Fibroblast of upper back skin (primary cell): Measurements from ENCODE around the gene FAM184B.

Experiments
- DNase-seq: peaks from one replicate; pipeline ENCODE4 v3.0.0-alpha.2; 2013

Gene FAM184B

DNA sequence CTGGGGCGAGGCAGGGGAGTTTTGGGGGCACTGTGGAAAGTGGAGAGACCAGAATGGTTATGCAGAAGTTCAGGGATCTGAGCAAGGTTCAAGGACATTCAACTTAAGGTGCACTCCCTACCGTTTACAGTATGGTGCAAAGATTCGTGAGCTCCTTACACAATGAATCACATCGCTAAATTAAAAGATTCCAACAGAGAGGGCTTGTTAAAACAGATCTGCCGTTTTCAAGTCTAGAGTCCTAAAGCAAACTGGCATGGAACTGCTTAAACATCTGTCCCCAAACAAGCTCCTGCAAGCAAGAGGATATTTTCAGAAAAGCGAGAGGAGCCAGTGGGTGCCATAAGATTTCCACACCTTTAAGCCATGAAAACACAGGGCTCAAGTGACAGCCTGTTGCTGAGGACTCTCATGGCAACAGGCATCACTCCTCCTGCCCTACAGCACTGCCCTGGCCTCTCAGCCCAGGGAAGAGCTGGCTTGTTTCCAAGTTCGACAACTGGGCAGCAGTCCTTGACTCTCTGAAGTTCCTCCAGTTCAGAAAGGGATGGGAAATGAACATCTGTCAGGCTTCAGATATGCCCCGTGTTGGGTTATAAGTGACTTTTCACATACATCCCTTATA is 10.0 kb downstream of the FAM184B start:
- DNase-seq: no peak

DNA sequence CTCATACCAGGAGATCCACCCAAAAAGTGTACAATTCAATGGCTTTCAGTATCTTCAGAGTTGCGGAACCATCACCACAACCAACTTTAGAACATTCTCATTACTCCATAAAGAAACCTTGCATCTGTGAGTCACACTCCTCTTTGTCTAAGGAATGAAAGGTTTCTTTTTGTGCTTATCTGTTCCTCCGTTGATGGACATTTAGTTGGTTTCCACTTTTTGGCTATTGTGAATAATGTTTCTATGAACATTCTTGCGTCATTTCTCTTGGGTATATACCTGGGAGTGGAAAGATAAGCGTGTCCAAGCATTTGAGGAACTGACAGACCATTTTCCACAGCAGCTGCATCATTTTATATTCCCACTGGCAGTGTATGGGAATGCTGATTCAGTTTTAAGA is 10.6 kb downstream of the FAM184B start:
- no peak for DNase-seq

- DNase-seq: no peak
Observed at GRCh38 chr4:17769406-17770174, 11.8 kb downstream of the FAM184B start.

DNA sequence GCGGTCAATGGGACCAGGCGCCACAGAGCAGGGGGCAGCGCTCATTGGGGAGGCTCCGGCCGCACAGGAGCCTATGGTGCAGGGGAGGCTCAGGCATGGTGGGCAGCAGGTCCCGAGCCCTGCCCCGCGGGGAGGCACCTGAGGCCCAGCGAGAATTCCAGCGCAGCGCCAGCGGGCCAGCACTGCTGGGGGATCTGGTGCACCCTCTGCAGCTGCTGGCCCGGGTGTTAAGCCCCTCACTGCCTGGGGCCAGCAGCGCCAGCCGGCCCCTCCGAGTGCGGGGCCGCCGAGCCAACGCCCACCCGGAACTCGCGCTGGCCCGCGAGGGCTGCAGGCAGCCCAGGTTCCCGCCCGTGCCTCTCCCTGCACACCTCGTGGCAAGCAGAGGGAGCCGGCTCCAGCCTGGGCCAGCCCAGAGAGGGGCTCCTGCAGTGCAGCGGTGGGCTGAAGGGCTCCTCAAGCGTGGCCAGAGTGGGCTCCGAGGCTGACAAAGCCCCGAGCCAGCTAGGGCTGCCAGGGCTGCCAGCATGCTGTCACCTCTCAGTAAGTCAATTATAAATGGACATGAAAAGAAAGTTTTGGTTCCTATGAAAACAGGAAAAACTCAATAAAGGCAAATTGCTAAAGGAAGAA is 14.5 kb downstream of the FAM184B start:
- no peak for DNase-seq

- DNase-seq: no peak
Observed at GRCh38 chr4:17765514-17766286, 15.7 kb downstream of the FAM184B start.

- no peak for DNase-seq
Observed at GRCh38 chr4:17763931-17764330, 17.5 kb downstream of the FAM184B start.

- DNase-seq: no peak
Observed at GRCh38 chr4:17763416-17763815, 18.0 kb downstream of the FAM184B start.

- peak; percentile 17 for DNase-seq
Observed at GRCh38 chr4:17762726-17763125, 18.7 kb downstream of the FAM184B start.

GRCh38 chr4:17761062-17761461 is 20.4 kb downstream of the FAM184B start:
- DNase-seq: no peak

DNA sequence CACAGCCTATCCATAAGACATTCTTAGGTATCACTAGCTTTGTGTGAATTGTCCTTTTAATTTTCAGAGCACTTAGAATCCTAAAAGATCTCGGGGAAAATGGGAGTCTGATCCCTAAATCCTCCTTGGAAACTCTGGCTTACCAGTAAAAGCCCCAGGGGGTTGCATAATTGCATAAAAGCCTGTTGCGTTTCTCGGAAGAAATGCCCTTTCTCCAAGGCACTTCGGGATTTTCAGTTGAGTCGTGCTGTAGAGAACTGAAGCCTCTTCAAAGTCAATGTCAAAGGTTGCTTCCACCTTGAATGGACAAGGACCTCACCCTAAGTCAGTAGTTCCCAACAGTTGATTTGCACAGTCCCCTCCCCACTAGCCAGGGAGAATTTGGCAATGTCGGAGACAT is 20.8 kb downstream of the FAM184B start:
- DNase-seq: no peak

- no peak for DNase-seq
Observed at GRCh38 chr4:17758485-17758884, 22.9 kb downstream of the FAM184B start.

DNA sequence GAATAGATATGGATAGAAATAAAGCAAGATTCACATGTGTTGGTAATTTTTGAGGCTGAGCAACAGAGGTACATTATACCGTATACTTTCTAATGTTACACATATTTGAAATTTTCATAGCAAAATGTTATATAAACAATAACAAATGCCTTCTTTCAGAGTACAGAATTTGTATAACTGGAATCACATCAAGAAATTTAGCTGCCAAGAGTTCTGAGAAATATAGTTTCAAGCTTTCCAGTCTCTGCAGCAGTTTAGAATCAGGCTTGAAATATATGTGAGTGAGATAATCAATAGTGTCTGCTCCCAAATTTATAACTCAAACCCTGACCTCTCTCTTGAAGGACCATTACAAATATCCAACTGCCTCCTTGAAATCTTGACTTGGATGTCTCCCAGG is 23.8 kb downstream of the FAM184B start:
- DNase-seq: no peak

DNA sequence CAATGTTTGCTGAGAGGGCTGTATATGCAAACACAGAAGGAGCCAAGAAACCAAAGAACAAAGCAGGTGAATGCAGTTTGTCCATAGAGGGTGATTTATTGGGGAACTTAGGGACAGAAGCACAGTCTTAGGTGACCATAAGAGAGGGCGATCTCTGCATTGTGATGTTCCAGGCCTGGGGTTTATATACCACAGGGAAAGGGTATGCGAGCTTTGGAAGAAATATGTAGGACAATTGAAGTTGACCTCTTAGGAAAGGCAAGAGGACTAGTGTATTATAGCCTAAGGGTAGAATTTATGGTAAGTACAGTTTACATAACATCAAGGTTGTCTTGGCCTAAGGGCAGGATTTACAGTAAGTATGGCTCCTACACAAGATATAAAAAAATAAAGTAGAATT is 27.8 kb downstream of the FAM184B start:
- DNase-seq: no peak

GRCh38 chr4:17740702-17741101 is 40.7 kb downstream of the FAM184B start:
- no peak for DNase-seq

GRCh38 chr4:17736484-17736883 is 44.9 kb downstream of the FAM184B start:
- no peak for DNase-seq

GRCh38 chr4:17726911-17727310 is 54.5 kb downstream of the FAM184B start:
- no peak for DNase-seq

GRCh38 chr4:17723648-17724047 is 57.8 kb downstream of the FAM184B start:
- DNase-seq: no peak

- no peak for DNase-seq
Observed at GRCh38 chr4:17722356-17722700, 59.1 kb downstream of the FAM184B start.

GRCh38 chr4:17721496-17722355 is 59.7 kb downstream of the FAM184B start:
- peak; percentile 90 for DNase-seq

GRCh38 chr4:17719106-17719505 is 62.3 kb downstream of the FAM184B start:
- DNase-seq: no peak

GRCh38 chr4:17718471-17718870 is 63.0 kb downstream of the FAM184B start:
- no peak for DNase-seq

GRCh38 chr4:17717301-17717700 is 64.1 kb downstream of the FAM184B start:
- no peak for DNase-seq

DNA sequence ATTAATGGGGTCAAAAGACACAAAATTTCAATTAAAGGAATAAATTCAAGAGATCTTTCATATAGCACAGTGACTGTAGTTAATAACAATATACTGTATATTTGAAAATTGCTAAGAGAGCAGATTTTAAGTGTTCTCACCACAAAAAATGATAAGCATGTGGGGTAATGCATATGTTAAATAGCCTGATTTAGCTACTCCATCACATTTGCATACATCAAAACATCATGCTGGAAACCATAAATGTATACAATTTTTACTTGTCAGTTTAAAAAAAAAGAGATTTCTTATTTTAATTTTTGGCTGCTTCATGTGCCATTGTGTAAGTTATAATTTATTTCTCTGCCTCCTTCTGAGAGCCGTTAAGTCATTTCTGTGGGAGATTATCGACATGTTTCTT is 65.9 kb downstream of the FAM184B start:
- no peak for DNase-seq
